HCT116 (cell line): Measurements from ENCODE around the gene MIEF1. TPM values are rescaled to one million over a fixed set of nuclear protein-coding genes. Genes with fewer than 3 reads are reported as not detected.

Experiments used
- ATAC-seq: fragments of 200-7000 bp; cut with Tn5 transposase; 2 replicates; pipeline ENCODE4 v1.9.1; 2020; ENCODE audit warnings: mild to moderate bottlenecking, moderate library complexity
- BruUV-seq: library from RNA; stranded (reverse); fragments of 400-500 nt; replicated peaks from 2 replicates; lab custom pipeline; 2021; lab: Mats Ljungman, UMichigan
- CTCF ChIA-PET: fragments of 300-600 bp; sonication (Branson Sonifier 250); formaldehyde crosslinking; loops from one replicate; lab custom pipeline; 2021; ENCODE audit warnings: antibody characterized with exemption; lab: Charles Lee
- POLR2A ChIA-PET: fragments of 300-600, 350-600 bp; sonication (Branson Sonifier 250); formaldehyde crosslinking; loops from one replicate; lab custom pipeline; 2021; ENCODE audit warnings: antibody characterized with exemption; lab: Charles Lee
- RAD21 ChIA-PET, 2 experiments: fragments of 300-600 bp; sonication (Branson Sonifier 250); formaldehyde crosslinking; loops; one replicate each; lab custom pipeline; 2023; ENCODE audit warnings: low total read pairs in 2 of 2; ENCODE audit not compliant: uncharacterized antibody in 2 of 2, unreplicated experiment in 2 of 2, low non-redundant PET in 1 of 2; lab: Charles Lee
- DNase-seq: peaks from one replicate; pipeline ENCODE4 v3.0.0-alpha.2; 2010; ENCODE audit warnings: low read depth, low spot score
- H2AFZ ChIP-seq: fragments of 200-600 bp; shearing (Covaris generic), sonication (generic); 2 replicates; pipeline ENCODE4 v1.6.1; 2017; ENCODE audit warnings: low read depth, mixed run types, mixed read lengths, antibody characterized with exemption, low read length; ENCODE audit not compliant: poor library complexity, severe bottlenecking
- H3K27ac ChIP-seq: 2 replicates; pipeline ENCODE4 v1.5.1; 2012; ENCODE audit warnings: low read depth, low read length
- H3K27me3 ChIP-seq: fragments of 200-600 bp; sonication (generic); 2 replicates; pipeline ENCODE4 v1.6.1; 2016; ENCODE audit warnings: mixed run types, low read length, mixed read lengths; ENCODE audit not compliant: insufficient read depth
- H3K36me3 ChIP-seq, 2 experiments: fragments of 200-500 bp in 1 of 2; fragments of 200-600 bp in 1 of 2; sonication (Bioruptor generic) in 1 of 2; sonication (generic) in 1 of 2; 2 replicates each; pipeline versions ENCODE4 v1.5.1 to v1.6.1; 2014 to 2016; ENCODE audit warnings: low read length in 2 of 2, inconsistent platforms in 1 of 2, mixed read lengths in 1 of 2, mixed run types in 1 of 2; ENCODE audit not compliant: insufficient read depth in 2 of 2, control insufficient read depth in 1 of 2
- H3K4me1 ChIP-seq, 2 experiments: fragments of 200-600 bp in 1 of 2; sonication (generic) in 1 of 2; 2 replicates each; pipeline versions ENCODE4 v1.5.1 to v1.6.1; 2012 to 2017; ENCODE audit warnings: low read length in 2 of 2, inconsistent platforms in 1 of 2, mild to moderate bottlenecking in 1 of 2, mixed read lengths in 1 of 2, mixed run types in 1 of 2, moderate library complexity in 1 of 2; ENCODE audit not compliant: insufficient read depth in 2 of 2, control insufficient read depth in 1 of 2
- H3K4me2 ChIP-seq: fragments of 200-600 bp; sonication (generic); 2 replicates; pipeline ENCODE4 v1.6.1; 2017; ENCODE audit warnings: mixed run types, low read length, mixed read lengths
- H3K4me3 ChIP-seq, 2 experiments: fragments of 200-600 bp in 1 of 2; sonication (generic) in 1 of 2; replicated peaks in 1 of 2; 2 replicates each; pipeline ENCODE4 v1.5.1; 2011 to 2016; ENCODE audit warnings: low read length in 2 of 2, control low read depth in 1 of 2, low read depth in 1 of 2, mild to moderate bottlenecking in 1 of 2, mixed read lengths in 1 of 2, mixed run types in 1 of 2
- H3K79me2 ChIP-seq: fragments of 200-600 bp; sonication (generic); 2 replicates; pipeline ENCODE4 v1.6.1; 2017; ENCODE audit warnings: mild to moderate bottlenecking, mixed run types, low read length, moderate library complexity, mixed read lengths; ENCODE audit not compliant: insufficient read depth
- H3K9ac ChIP-seq: fragments of 200-600 bp; sonication (generic); 2 replicates; pipeline ENCODE4 v1.6.1; 2016; ENCODE audit warnings: low read length, mixed read lengths
- H3K9me2 ChIP-seq: fragments of 200-600 bp; sonication (generic), shearing (Covaris generic); 2 replicates; pipeline ENCODE4 v1.6.1; 2017; ENCODE audit warnings: mixed run types, mild to moderate bottlenecking, moderate library complexity; ENCODE audit not compliant: insufficient read depth
- H3K9me3 ChIP-seq, 2 experiments: fragments of 200-500 bp in 1 of 2; fragments of 200-600 bp in 1 of 2; sonication (Bioruptor generic) in 1 of 2; sonication (generic) in 1 of 2; 2 replicates each; pipeline ENCODE4 v1.6.1; 2014 to 2017; ENCODE audit warnings: low read length in 2 of 2, mixed read lengths in 2 of 2, inconsistent platforms in 1 of 2, low read depth in 1 of 2, mild to moderate bottlenecking in 1 of 2, mixed run types in 1 of 2, moderate library complexity in 1 of 2; ENCODE audit not compliant: control insufficient read depth in 1 of 2, insufficient read depth in 1 of 2
- H4K20me1 ChIP-seq: fragments of 200-600 bp; sonication (generic), shearing (Covaris generic); 2 replicates; pipeline ENCODE4 v1.6.1; 2017; ENCODE audit warnings: mixed run types, mild to moderate bottlenecking, moderate library complexity; ENCODE audit not compliant: insufficient read depth
- CBX3 ChIP-seq: IDR thresholded peaks from 2 replicates; pipeline ENCODE4 v1.6.1; 2012; ENCODE audit warnings: low read depth
- EGR1 ChIP-seq: IDR thresholded peaks from 2 replicates; pipeline ENCODE4 v1.6.1; 2012; ENCODE audit warnings: low read depth
- ELF1 ChIP-seq: IDR thresholded peaks from 2 replicates; pipeline ENCODE4 v1.6.1; 2012; ENCODE audit warnings: low read depth, borderline replicate concordance
- EZH2 ChIP-seq: fragments of 200-600 bp; sonication (generic); IDR thresholded peaks from 2 replicates; pipeline ENCODE4 v1.6.1; 2017; ENCODE audit warnings: antibody characterized with exemption, mixed run types
- FOSL1 ChIP-seq: IDR thresholded peaks from 2 replicates; pipeline ENCODE4 v1.6.1; 2012; ENCODE audit warnings: low read depth
- JUND ChIP-seq: IDR thresholded peaks from 2 replicates; pipeline ENCODE4 v1.6.1; 2012
- POLR2AphosphoS5 ChIP-seq: IDR thresholded peaks from 2 replicates; pipeline ENCODE4 v1.6.1; 2011; ENCODE audit warnings: mild to moderate bottlenecking, low read depth, low read length, moderate library complexity
- SP1 ChIP-seq: IDR thresholded peaks from 2 replicates; pipeline ENCODE4 v1.6.1; 2012; ENCODE audit warnings: low read depth
- SRF ChIP-seq: IDR thresholded peaks from 2 replicates; pipeline ENCODE4 v1.6.1; 2012; ENCODE audit warnings: low read depth
- YY1 ChIP-seq: IDR thresholded peaks from 2 replicates; pipeline ENCODE4 v1.6.1; 2011; ENCODE audit warnings: low read length, low read depth, moderate library complexity, mild to moderate bottlenecking; ENCODE audit not compliant: insufficient replicate concordance; ENCODE audit errors: extremely low read depth
- intact Hi-C: fragments of 100-400 bp; cut with micrococcal nuclease; formaldehyde crosslinking; loops from 2 replicates; pipeline ENCODE4 v1.10.0; 2022
- total RNA-seq: library from RNA; stranded (reverse); gene quantifications from one replicate; pipeline ENCODE4 v1.2.1, GENCODE V29; 2021; ENCODE audit not compliant: unreplicated experiment
- TF ChIP-seq, protein P1 (sequence below): IDR thresholded peaks from 2 replicates; pipeline ENCODE4 v1.6.1; 2011; ENCODE audit warnings: mild to moderate bottlenecking, low read length, moderate library complexity; ENCODE audit not compliant: insufficient replicate concordance; ENCODE audit errors: extremely low read depth
- TF ChIP-seq, protein P2 (sequence below): IDR thresholded peaks from 2 replicates; pipeline ENCODE4 v1.6.1; 2012
- TF ChIP-seq, protein P3 (sequence below): IDR thresholded peaks from 2 replicates; pipeline ENCODE4 v1.6.1; 2012; ENCODE audit warnings: low read depth
- TF ChIP-seq, protein P4 (sequence below): IDR thresholded peaks from 2 replicates; pipeline ENCODE4 v1.6.1; 2012

Gene MIEF1
- total RNA-seq, 1 experiment from 2014 or later, result 42.8 TPM

DNA sequence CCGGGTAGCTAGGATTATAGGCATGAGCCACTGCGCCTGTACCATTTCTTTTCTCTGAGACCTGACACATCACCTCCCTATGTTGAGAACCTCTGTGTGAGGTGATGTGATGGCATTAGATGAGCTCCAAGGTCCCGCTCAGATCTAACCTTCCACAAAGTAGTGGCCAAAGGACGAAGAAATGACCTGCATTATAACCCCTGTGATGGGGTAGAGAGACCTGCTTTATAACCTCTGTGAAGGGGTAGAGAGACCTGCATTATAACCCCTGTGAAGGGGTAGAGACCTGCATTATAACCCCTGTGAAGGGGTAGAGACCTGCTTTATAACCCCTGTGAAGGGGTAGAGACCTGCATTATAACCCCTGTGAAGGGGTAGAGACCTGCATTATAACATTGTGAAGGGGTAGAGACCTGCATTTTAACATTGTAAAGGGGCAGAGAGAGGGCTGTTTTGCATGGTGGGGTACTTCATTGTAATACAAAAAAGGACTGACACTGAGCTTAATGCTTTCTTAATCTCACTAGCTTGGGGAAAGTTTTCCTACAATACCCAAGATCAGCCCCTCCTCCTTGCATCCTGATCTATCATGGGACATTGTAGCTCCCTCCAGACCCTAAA lies 8.5 kb downstream of the MIEF1 start:
- ChIA-PET RAD21 (no interaction called here), CTCF (interaction anchor here (1.0 kb wide), 1 partner anchor 9 kb away, joined by 3 read pairs; the partner anchor contains the start of gene MIEF1), POLR2A (interaction anchor here (2.1 kb wide), 1 partner anchor 9 kb away, joined by 7 read pairs; the partner anchor contains the start of gene ATF4)
- DNase-seq (no peak), ATAC-seq (no peak)
- Histone ChIP-seq H2AFZ (no peak overlapping the region), H3K4me3 (no peak overlapping the region), H4K20me1 (peaks cover 9% of the 10 kb centered on the region; the same call in 1 of the 2 replicates), H3K27ac (no peak overlapping the region), H3K4me1 (no peaks in the 10 kb centered on the region), H3K9me3 (no peaks in the 10 kb centered on the region), H3K9me2 (no peaks in the 10 kb centered on the region), H3K4me2 (no peak overlapping the region), H3K79me2 (peaks cover 79% of the 10 kb centered on the region), H3K9ac (no peak overlapping the region), H3K36me3 (peaks cover 62 to 84% of the 10 kb centered on the region in 2 experiments), H3K27me3 (no peaks in the 10 kb centered on the region)
- intact Hi-C loops, result no loop called here
- TF ChIP-seq CBX3 (no peak), YY1 (no peak), FOSL1 (no peak), SP1 (no peak), EZH2 (no peak), ELF1 (no peak), EGR1 (no peak), POLR2AphosphoS5 (no peak), JUND (no peak), SRF (no peak)
- TF ChIP-seq, protein P1, sequence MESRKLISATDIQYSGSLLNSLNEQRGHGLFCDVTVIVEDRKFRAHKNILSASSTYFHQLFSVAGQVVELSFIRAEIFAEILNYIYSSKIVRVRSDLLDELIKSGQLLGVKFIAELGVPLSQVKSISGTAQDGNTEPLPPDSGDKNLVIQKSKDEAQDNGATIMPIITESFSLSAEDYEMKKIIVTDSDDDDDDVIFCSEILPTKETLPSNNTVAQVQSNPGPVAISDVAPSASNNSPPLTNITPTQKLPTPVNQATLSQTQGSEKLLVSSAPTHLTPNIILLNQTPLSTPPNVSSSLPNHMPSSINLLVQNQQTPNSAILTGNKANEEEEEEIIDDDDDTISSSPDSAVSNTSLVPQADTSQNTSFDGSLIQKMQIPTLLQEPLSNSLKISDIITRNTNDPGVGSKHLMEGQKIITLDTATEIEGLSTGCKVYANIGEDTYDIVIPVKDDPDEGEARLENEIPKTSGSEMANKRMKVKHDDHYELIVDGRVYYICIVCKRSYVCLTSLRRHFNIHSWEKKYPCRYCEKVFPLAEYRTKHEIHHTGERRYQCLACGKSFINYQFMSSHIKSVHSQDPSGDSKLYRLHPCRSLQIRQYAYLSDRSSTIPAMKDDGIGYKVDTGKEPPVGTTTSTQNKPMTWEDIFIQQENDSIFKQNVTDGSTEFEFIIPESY, result no peak
- TF ChIP-seq, protein P2, sequence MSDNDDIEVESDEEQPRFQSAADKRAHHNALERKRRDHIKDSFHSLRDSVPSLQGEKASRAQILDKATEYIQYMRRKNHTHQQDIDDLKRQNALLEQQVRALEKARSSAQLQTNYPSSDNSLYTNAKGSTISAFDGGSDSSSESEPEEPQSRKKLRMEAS, result no peak
- TF ChIP-seq, protein P3, sequence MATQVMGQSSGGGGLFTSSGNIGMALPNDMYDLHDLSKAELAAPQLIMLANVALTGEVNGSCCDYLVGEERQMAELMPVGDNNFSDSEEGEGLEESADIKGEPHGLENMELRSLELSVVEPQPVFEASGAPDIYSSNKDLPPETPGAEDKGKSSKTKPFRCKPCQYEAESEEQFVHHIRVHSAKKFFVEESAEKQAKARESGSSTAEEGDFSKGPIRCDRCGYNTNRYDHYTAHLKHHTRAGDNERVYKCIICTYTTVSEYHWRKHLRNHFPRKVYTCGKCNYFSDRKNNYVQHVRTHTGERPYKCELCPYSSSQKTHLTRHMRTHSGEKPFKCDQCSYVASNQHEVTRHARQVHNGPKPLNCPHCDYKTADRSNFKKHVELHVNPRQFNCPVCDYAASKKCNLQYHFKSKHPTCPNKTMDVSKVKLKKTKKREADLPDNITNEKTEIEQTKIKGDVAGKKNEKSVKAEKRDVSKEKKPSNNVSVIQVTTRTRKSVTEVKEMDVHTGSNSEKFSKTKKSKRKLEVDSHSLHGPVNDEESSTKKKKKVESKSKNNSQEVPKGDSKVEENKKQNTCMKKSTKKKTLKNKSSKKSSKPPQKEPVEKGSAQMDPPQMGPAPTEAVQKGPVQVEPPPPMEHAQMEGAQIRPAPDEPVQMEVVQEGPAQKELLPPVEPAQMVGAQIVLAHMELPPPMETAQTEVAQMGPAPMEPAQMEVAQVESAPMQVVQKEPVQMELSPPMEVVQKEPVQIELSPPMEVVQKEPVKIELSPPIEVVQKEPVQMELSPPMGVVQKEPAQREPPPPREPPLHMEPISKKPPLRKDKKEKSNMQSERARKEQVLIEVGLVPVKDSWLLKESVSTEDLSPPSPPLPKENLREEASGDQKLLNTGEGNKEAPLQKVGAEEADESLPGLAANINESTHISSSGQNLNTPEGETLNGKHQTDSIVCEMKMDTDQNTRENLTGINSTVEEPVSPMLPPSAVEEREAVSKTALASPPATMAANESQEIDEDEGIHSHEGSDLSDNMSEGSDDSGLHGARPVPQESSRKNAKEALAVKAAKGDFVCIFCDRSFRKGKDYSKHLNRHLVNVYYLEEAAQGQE, result no peak
- TF ChIP-seq, protein P4, sequence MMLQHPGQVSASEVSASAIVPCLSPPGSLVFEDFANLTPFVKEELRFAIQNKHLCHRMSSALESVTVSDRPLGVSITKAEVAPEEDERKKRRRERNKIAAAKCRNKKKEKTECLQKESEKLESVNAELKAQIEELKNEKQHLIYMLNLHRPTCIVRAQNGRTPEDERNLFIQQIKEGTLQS, result no peak
- BruUV-seq, result no TSS peak
